A549 (cell line): ENCODE data around the gene DISP2. TPM values are rescaled to one million over a fixed set of nuclear protein-coding genes. Genes with fewer than 3 reads are reported as not detected.

Source experiments
- ATAC-seq, 2 experiments: fragments of 200-7000 bp in 1 of 2; fragments of >200 bp in 1 of 2; cut with Nextera tagmentation in 1 of 2; cut with Tn5 transposase in 1 of 2; 3 replicates each; pipeline versions ENCODE4 v1.8.0 to v1.9.1; 2018 to 2020; ENCODE audit warnings: mild to moderate bottlenecking in 1 of 2, moderate library complexity in 1 of 2
- CTCF ChIA-PET: fragments of 300-600 bp; sonication (Branson Sonifier 250); formaldehyde crosslinking; extraction: SDS; loops from one replicate; lab custom pipeline; 2021; ENCODE audit warnings: antibody characterized with exemption, inconsistent platforms; lab: Yijun Ruan, JAX
- POLR2A ChIA-PET: fragments of 350-600 bp; formaldehyde crosslinking; extraction: SDS; loops from one replicate; lab custom pipeline; 2021; ENCODE audit warnings: antibody characterized with exemption, inconsistent platforms; lab: Yijun Ruan, JAX
- DNase-seq, 2 experiments: peaks; one replicate each; pipeline versions ENCODE4 v3.0.0 to v3.0.0-alpha.2; 2011 to 2016; ENCODE audit warnings: low read depth in 1 of 2, low spot score in 1 of 2
- FAIRE-seq: peaks from 2 replicates; lab custom pipeline; 2011; peaks lifted over from hg19 to GRCh38; lab: Jason Lieb, UNC
- H3K27ac ChIP-seq, 2 experiments: fragments of >200 bp; sonication (Bioruptor Twin); formaldehyde crosslinking; 3 replicates each; pipeline ENCODE4 v1.5.1; 2016 to 2017
- H3K4me1 ChIP-seq: fragments of >200 bp; sonication (Bioruptor Twin); formaldehyde crosslinking; 3 replicates; pipeline ENCODE4 v1.6.1; 2016
- H3K4me2 ChIP-seq: fragments of >200 bp; sonication (Bioruptor Twin); formaldehyde crosslinking; 3 replicates; pipeline ENCODE4 v1.6.1; 2016
- H3K4me3 ChIP-seq: fragments of >200 bp; sonication (Bioruptor Twin); formaldehyde crosslinking; 3 replicates; pipeline ENCODE4 v1.5.1; 2016
- H3K9me3 ChIP-seq: fragments of >200 bp; sonication (Bioruptor Twin); formaldehyde crosslinking; 3 replicates; pipeline ENCODE4 v1.6.1; 2016
- CHD4 ChIP-seq: fragments of 200-600 bp; sonication (generic); IDR thresholded peaks from 2 replicates; pipeline ENCODE4 v1.6.1; 2016; ENCODE audit warnings: antibody characterized with exemption, mild to moderate bottlenecking, borderline replicate concordance
- ESRRA ChIP-seq: fragments of 150-350 bp; IDR thresholded peaks from 2 replicates; pipeline ENCODE4 v1.6.1; 2014; ENCODE audit warnings: mild to moderate bottlenecking, low read length, borderline replicate concordance
- FOSL2 ChIP-seq, 2 experiments: fragments of 450-650 bp in 1 of 2; fragments of >200 bp in 1 of 2; sonication (Bioruptor Twin) in 1 of 2; formaldehyde crosslinking; IDR thresholded peaks; 2 replicates each; pipeline versions ENCODE4 v1.5.0 to v1.6.1; 2016 to 2020; ENCODE audit warnings: mild to moderate bottlenecking in 1 of 2, moderate library complexity in 1 of 2
- GATA3 ChIP-seq: IDR thresholded peaks from 2 replicates; pipeline ENCODE4 v1.6.1; 2012; ENCODE audit warnings: borderline replicate concordance
- HEYL ChIP-seq: fragments of 250-450 bp; sonication (Bioruptor Pico); IDR thresholded peaks from 2 replicates; pipeline ENCODE4 v1.8.0; 2021; ENCODE audit warnings: mild to moderate bottlenecking, moderate library complexity
- HOXB13 ChIP-seq: fragments of 250-450 bp; sonication (Bioruptor Pico); IDR thresholded peaks from 2 replicates; pipeline ENCODE4 v1.5.0; 2020; ENCODE audit warnings: low read depth, mild to moderate bottlenecking, moderate library complexity
- KDM1A ChIP-seq: fragments of 200-600 bp; sonication (generic); IDR thresholded peaks from 2 replicates; pipeline ENCODE4 v1.6.1; 2016; ENCODE audit warnings: low read depth, mild to moderate bottlenecking
- KDM5A ChIP-seq: fragments of 200-600 bp; sonication (generic); IDR thresholded peaks from 2 replicates; pipeline ENCODE4 v1.6.1; 2016; ENCODE audit warnings: antibody characterized with exemption, mild to moderate bottlenecking
- MAFK ChIP-seq: fragments of 450-650 bp; IDR thresholded peaks from 2 replicates; pipeline ENCODE4 v1.6.1; 2014; ENCODE audit not compliant: partially characterized antibody
- NR3C1 ChIP-seq: fragments of >200 bp; sonication (Bioruptor Twin); formaldehyde crosslinking; IDR thresholded peaks from 3 replicates; pipeline ENCODE4 v1.6.1; 2017
- PHF8 ChIP-seq: fragments of 200-600 bp; sonication (generic); IDR thresholded peaks from 2 replicates; pipeline ENCODE4 v1.6.1; 2016; ENCODE audit warnings: low read depth, mild to moderate bottlenecking, antibody characterized with exemption, moderate library complexity, borderline replicate concordance
- POLR2A ChIP-seq: IDR thresholded peaks from 2 replicates; pipeline ENCODE4 v1.6.1; 2012; ENCODE audit warnings: mild to moderate bottlenecking, low read length
- POLR2AphosphoS2 ChIP-seq: conservative IDR thresholded peaks from 2 replicates; pipeline ENCODE4 v1.6.1; 2012; ENCODE audit warnings: low read length, improper control_type of control experiment, inconsistent platforms
- SMC3 ChIP-seq: fragments of >200 bp; sonication (Bioruptor Twin); formaldehyde crosslinking; IDR thresholded peaks from 3 replicates; pipeline ENCODE4 v1.6.1; 2018; ENCODE audit warnings: inconsistent platforms
- SREBF2 ChIP-seq: fragments of 450-650 bp; IDR thresholded peaks from 2 replicates; pipeline ENCODE4 v1.6.1; 2014; ENCODE audit warnings: mild to moderate bottlenecking, moderate library complexity
- ZNF302 ChIP-seq: fragments of 250-450 bp; sonication (Bioruptor Pico); IDR thresholded peaks from 2 replicates; pipeline ENCODE4 v1.9.0; 2021; ENCODE audit warnings: inconsistent platforms, mild to moderate bottlenecking, moderate library complexity
- ZSCAN20 ChIP-seq: fragments of 250-450 bp; sonication (Bioruptor Pico); IDR thresholded peaks from 2 replicates; pipeline ENCODE4 v1.8.0; 2022; ENCODE audit warnings: mild to moderate bottlenecking, moderate library complexity
- WGBS: methylation state at CpG from one replicate; pipeline ENCODE4 v1.1.6; 2017; ENCODE audit errors: missing lambda C conversion rate; 5-methylcytosine and 5-hydroxymethylcytosine counted together
- polyA plus RNA-seq, 4 experiments: library from polyadenylated mRNA; depleted of rRNA in 3 of 4; stranded (reverse); fragments of >200 nt; fragmentation: RNase III in 1 of 4; extraction: RNeasy Plus Mini Kit Qiagen cat#74134 plus additional on column Dnase treatment in 1 of 4; gene quantifications; 2 replicates in 3 of 4; 3 replicates in 1 of 4; pipeline ENCODE4 v1.2.3, GENCODE V29; 2011 to 2017
- TF ChIP-seq, protein P1 (sequence below): fragments of 150-350 bp; IDR thresholded peaks from 2 replicates; pipeline ENCODE4 v1.6.1; 2014; ENCODE audit warnings: low read depth, mild to moderate bottlenecking, low read length
- TF ChIP-seq, protein P2 (sequence below): IDR thresholded peaks from 2 replicates; pipeline ENCODE4 v1.6.1; 2012
- TF ChIP-seq, protein P3 (sequence below): IDR thresholded peaks from 2 replicates; pipeline ENCODE4 v1.6.1; 2012
- TF ChIP-seq, protein P4 (sequence below): fragments of >200 bp; sonication (Bioruptor Twin); formaldehyde crosslinking; IDR thresholded peaks from 3 replicates; pipeline ENCODE4 v1.5.1; 2016

Gene DISP2
- polyA plus RNA-seq, 2 of the 4 experiments (the other 2 are of a cell fraction), result 0.26 to 0.56 TPM

DNA sequence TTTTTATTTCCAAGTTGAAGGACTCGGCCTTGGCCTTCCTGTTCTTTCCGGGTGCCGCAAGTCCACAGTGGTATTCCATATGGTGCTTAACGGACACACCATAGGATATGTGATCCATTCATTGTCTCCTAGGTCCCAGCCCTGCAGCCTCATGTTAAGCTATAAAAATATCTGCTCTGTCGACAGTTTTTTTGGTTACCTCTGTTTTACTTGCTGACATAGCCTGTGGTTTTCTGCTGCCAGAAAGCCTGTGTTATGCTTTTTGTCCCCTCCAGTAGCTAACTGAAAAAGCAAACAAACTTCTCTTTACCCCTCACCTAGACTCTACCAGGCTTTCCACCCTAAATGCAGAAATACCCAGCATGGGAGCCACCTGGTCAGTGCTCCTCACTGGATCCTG lies 29.3 kb upstream of the DISP2 start:
- H3K4me1 ChIP-seq, result peaks cover 6% of the 10 kb centered on the region; the same call in 1 of the 3 replicates
- H3K27ac ChIP-seq, result no peak overlapping the region
- DNase-seq (no peak), FAIRE-seq (no peak), ATAC-seq (no peak)
- whole genome bisulfite sequencing, result 82% methylated on average over 5 of the region's 5 CpGs
- TF ChIP-seq ESRRA (no peak), ZNF302 (CRISPR knock-in tag) (no peak), MAFK (peak; percentile 55)
- ChIA-PET CTCF (interaction anchor here (0.8 to 6.7 kb wide), 10 partner anchors 9 to 93 kb away, joined by 3 to 91 read pairs (median 4); partner anchors contain the start of gene CCDC9B), POLR2A (interaction anchor here (2.4 to 4.6 kb wide), 2 partner anchors 10 to 12 kb away, joined by 8 to 20 read pairs; partner anchors contain the start of gene CCDC9B)
- H3K9me3 ChIP-seq, result no peaks in the 10 kb centered on the region
- no peak overlapping the region for H3K4me2 ChIP-seq
- H3K4me3 ChIP-seq, result no peak overlapping the region

DNA sequence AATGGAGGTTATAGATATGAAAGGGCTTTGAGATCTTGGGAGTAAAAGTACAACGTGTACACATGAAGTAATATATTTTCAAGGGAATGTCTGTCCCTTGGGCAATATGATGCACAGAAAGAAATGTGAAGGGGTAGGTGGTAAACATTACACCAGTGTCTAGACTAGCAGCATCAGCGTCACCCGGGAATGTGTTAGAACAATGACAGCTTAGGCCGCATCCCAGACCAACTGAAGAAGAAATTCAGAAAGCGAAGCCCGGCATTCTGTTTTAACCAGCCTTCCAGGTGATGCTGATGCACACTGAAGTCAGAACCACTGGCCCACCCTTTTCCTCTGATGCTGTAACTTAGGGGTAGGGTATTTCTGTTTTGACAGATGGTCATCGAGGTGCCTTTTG lies 28.2 kb upstream of the DISP2 start:
- Histone ChIP-seq H3K4me3 (no peak overlapping the region), H3K4me1 (peaks cover 1% of the 10 kb centered on the region; the same call in 1 of the 3 replicates), H3K4me2 (no peak overlapping the region), H3K9me3 (no peaks in the 10 kb centered on the region), H3K27ac (no peak overlapping the region)
- POLR2A ChIA-PET, result interaction anchor here (4.6 kb wide), 1 partner anchor 11 kb away, joined by 20 read pairs; the partner anchor contains the start of gene CCDC9B
- FAIRE-seq (no peak), DNase-seq (no peak), ATAC-seq (no peak)
- no peak for TF ChIP-seq SMC3
- TF ChIP-seq POLR2AphosphoS2, result no peak
- no peak for TF ChIP-seq NR3C1
- TF ChIP-seq HEYL (CRISPR knock-in tag), result no peak
- TF ChIP-seq, protein P1, sequence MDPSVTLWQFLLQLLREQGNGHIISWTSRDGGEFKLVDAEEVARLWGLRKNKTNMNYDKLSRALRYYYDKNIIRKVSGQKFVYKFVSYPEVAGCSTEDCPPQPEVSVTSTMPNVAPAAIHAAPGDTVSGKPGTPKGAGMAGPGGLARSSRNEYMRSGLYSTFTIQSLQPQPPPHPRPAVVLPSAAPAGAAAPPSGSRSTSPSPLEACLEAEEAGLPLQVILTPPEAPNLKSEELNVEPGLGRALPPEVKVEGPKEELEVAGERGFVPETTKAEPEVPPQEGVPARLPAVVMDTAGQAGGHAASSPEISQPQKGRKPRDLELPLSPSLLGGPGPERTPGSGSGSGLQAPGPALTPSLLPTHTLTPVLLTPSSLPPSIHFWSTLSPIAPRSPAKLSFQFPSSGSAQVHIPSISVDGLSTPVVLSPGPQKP, result no peak
- TF ChIP-seq, protein P2, sequence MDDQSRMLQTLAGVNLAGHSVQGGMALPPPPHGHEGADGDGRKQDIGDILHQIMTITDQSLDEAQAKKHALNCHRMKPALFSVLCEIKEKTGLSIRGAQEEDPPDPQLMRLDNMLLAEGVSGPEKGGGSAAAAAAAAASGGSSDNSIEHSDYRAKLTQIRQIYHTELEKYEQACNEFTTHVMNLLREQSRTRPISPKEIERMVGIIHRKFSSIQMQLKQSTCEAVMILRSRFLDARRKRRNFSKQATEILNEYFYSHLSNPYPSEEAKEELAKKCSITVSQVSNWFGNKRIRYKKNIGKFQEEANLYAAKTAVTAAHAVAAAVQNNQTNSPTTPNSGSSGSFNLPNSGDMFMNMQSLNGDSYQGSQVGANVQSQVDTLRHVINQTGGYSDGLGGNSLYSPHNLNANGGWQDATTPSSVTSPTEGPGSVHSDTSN, result no peak
- no peak for TF ChIP-seq CHD4
- TF ChIP-seq POLR2A, result no peak
- TF ChIP-seq PHF8, result no peak
- no peak for TF ChIP-seq GATA3
- TF ChIP-seq KDM5A, result no peak
- TF ChIP-seq, protein P3, sequence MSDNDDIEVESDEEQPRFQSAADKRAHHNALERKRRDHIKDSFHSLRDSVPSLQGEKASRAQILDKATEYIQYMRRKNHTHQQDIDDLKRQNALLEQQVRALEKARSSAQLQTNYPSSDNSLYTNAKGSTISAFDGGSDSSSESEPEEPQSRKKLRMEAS, result no peak
- TF ChIP-seq SREBF2, result no peak
- TF ChIP-seq KDM1A, result no peak
- no peak for TF ChIP-seq HOXB13 (CRISPR knock-in tag)
- TF ChIP-seq, protein P4, sequence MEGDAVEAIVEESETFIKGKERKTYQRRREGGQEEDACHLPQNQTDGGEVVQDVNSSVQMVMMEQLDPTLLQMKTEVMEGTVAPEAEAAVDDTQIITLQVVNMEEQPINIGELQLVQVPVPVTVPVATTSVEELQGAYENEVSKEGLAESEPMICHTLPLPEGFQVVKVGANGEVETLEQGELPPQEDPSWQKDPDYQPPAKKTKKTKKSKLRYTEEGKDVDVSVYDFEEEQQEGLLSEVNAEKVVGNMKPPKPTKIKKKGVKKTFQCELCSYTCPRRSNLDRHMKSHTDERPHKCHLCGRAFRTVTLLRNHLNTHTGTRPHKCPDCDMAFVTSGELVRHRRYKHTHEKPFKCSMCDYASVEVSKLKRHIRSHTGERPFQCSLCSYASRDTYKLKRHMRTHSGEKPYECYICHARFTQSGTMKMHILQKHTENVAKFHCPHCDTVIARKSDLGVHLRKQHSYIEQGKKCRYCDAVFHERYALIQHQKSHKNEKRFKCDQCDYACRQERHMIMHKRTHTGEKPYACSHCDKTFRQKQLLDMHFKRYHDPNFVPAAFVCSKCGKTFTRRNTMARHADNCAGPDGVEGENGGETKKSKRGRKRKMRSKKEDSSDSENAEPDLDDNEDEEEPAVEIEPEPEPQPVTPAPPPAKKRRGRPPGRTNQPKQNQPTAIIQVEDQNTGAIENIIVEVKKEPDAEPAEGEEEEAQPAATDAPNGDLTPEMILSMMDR, result no peak
- TF ChIP-seq ZSCAN20 (CRISPR knock-in tag), result no peak
- 89% methylated on average over 7 of the region's 7 CpGs for WGBS
- CTCF ChIA-PET, result interaction anchor here (1.4 to 6.7 kb wide), 6 partner anchors 9 to 55 kb away, joined by 3 to 91 read pairs (median 8); partner anchors contain the start of genes CCDC9B and INAFM2

DNA sequence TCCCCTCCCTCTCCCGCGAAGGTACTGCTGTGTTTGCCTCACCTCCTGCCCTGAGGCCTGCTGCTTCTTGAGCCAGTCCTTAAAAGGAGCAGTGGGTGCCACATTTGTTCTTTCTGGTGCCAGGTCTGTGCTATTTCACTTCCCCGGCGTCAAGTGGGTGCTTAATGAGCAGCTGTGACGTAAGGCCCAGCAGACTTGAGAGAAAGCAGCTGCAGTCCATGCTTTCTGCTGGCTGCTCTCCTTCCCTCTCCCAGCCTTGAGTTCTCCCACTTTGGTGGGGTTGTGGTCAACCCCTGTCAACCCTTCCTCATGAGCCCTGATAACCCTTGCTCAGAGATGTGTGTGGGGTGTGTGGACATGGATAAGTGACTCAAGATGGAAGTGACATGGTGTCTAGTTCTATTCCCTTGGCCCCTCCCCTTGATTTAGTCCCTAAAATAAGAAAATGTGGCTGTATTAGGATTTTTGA lies 27.6 kb upstream of the DISP2 start:
- Histone ChIP-seq H3K4me3 (no peak overlapping the region), H3K4me2 (no peak overlapping the region), H3K9me3 (no peaks in the 10 kb centered on the region), H3K4me1 (no peaks in the 10 kb centered on the region), H3K27ac (no peak overlapping the region)
- no peak for FAIRE-seq
- POLR2A ChIA-PET, result interaction anchor here (4.6 kb wide), 1 partner anchor 10 kb away, joined by 20 read pairs; the partner anchor contains the start of gene CCDC9B
- ATAC-seq, result no peak
- CTCF ChIA-PET, result interaction anchor here (1.5 to 6.7 kb wide), 4 partner anchors 9 to 41 kb away, joined by 3 to 91 read pairs (median 16); partner anchors contain the start of genes CCDC9B and INAFM2
- 94% methylated on average over 5 of the region's 5 CpGs for WGBS
- TF ChIP-seq FOSL2 (IDR thresholded peaks at IDR 0.05), result no peak
- no peak for TF ChIP-seq FOSL2 (CRISPR knock-in tag; IDR thresholded peaks at IDR 0.05)
- no peak for TF ChIP-seq PHF8
- TF ChIP-seq GATA3, result no peak
- DNase-seq, result no peak
